ENCODE results near the gene VAPA.
A peak's percentile ranks its signal among the peaks of the same experiment; 100 is the strongest.

VAPA gene

GRCh38 chr18:9867071-9867594 is 46.7 kb upstream of the VAPA start:
- H3K27ac ChIP-seq (replicated peaks): no peak overlapping the region
- TF ChIP-seq REST (IDR thresholded peaks at IDR 0.05; ENCODE audit: insufficient replicate concordance, low read depth): no peak
- no peak for TF ChIP-seq SPI1 (IDR thresholded peaks at IDR 0.05; ENCODE audit: borderline replicate concordance, low read depth)
- TF ChIP-seq CTCF (IDR thresholded peaks at IDR 0.05; ENCODE audit: insufficient read depth, low read length): no peak
- TF ChIP-seq GABPA (IDR thresholded peaks at IDR 0.05; ENCODE audit: low read depth): no peak

GRCh38 chr18:9868857-9869714 is 44.7 kb upstream of the VAPA start:
- no peak for DNase-seq (ENCODE audit: low read depth in 1 of 2, low spot score in 1 of 2)
- no peak for TF ChIP-seq REST (IDR thresholded peaks at IDR 0.05; ENCODE audit: insufficient replicate concordance, low read depth)
- no peak for TF ChIP-seq SPI1 (IDR thresholded peaks at IDR 0.05; ENCODE audit: borderline replicate concordance, low read depth)
- no peak for TF ChIP-seq POLR2AphosphoS5 (IDR thresholded peaks at IDR 0.05; ENCODE audit: low read depth)
- peak overlapping the region; percentile 79 for H3K27ac ChIP-seq (replicated peaks)
- H3K27me3 ChIP-seq (ENCODE audit: insufficient read depth, poor library complexity, severe bottlenecking): no peaks in the 10 kb centered on the region
- no peak overlapping the region for H3K4me3 ChIP-seq (replicated peaks; ENCODE audit: insufficient read depth, low read length)

More at GRCh38 chr18:9867071-9867594, 46.7 kb upstream of the VAPA start:
- no peaks in the 10 kb centered on the region for H3K27me3 ChIP-seq (ENCODE audit: insufficient read depth, poor library complexity, severe bottlenecking)
- DNase-seq (ENCODE audit: low read depth in 1 of 2, low spot score in 1 of 2): no peak
- no peak overlapping the region for H3K4me3 ChIP-seq (replicated peaks; ENCODE audit: insufficient read depth, low read length)

- H3K27me3 ChIP-seq (ENCODE audit: insufficient read depth, poor library complexity, severe bottlenecking): no peaks in the 10 kb centered on the region
- no peak overlapping the region for H3K4me3 ChIP-seq (replicated peaks; ENCODE audit: insufficient read depth, low read length)
- TF ChIP-seq CTCF (IDR thresholded peaks at IDR 0.05; ENCODE audit: insufficient read depth, low read length) (no peak), POLR2AphosphoS5 (IDR thresholded peaks at IDR 0.05; ENCODE audit: low read depth) (0 out of 2 replicates have a peak, but pooled peaks have one; percentile 18)
- peak; percentile 77 to 89 for DNase-seq (ENCODE audit: low read depth in 1 of 2, low spot score in 1 of 2)
- peak overlapping the region; percentile 79 for H3K27ac ChIP-seq (replicated peaks)
Observed at GRCh38 chr18:9869715-9870430, 43.9 kb upstream of the VAPA start.

GRCh38 chr18:9870431-9871008 is 43.3 kb upstream of the VAPA start:
- Histone ChIP-seq H3K27me3 (ENCODE audit: insufficient read depth, poor library complexity, severe bottlenecking) (no peaks in the 10 kb centered on the region), H3K27ac (replicated peaks) (peak overlapping the region; percentile 79), H3K4me3 (replicated peaks; ENCODE audit: insufficient read depth, low read length) (no peak overlapping the region)
- DNase-seq (ENCODE audit: low read depth in 1 of 2, low spot score in 1 of 2): no peak
- TF ChIP-seq CTCF (IDR thresholded peaks at IDR 0.05; ENCODE audit: insufficient read depth, low read length) (no peak), REST (IDR thresholded peaks at IDR 0.05; ENCODE audit: insufficient replicate concordance, low read depth) (no peak), GABPA (IDR thresholded peaks at IDR 0.05; ENCODE audit: low read depth) (no peak), POLR2AphosphoS5 (IDR thresholded peaks at IDR 0.05; ENCODE audit: low read depth) (no peak), SPI1 (IDR thresholded peaks at IDR 0.05; ENCODE audit: borderline replicate concordance, low read depth) (no peak)
